ENCODE data around the gene TXNDC2. TPM values are rescaled to one million over a fixed set of nuclear protein-coding genes. Genes with fewer than 3 reads are reported as not detected.

TXNDC2 gene
- total RNA-seq (2022) = not detected in 2 replicates
- not detected for Bru-seq, nascent RNA
- not detected for BruChase-seq, experiment 1, labeled RNA remaining after a 2-hour chase
- percentile 10 among the genes with signal in this experiment for BruChase-seq, experiment 2, labeled RNA remaining after a 6-hour chase
- long read RNA-seq = 0 reads

DNA sequence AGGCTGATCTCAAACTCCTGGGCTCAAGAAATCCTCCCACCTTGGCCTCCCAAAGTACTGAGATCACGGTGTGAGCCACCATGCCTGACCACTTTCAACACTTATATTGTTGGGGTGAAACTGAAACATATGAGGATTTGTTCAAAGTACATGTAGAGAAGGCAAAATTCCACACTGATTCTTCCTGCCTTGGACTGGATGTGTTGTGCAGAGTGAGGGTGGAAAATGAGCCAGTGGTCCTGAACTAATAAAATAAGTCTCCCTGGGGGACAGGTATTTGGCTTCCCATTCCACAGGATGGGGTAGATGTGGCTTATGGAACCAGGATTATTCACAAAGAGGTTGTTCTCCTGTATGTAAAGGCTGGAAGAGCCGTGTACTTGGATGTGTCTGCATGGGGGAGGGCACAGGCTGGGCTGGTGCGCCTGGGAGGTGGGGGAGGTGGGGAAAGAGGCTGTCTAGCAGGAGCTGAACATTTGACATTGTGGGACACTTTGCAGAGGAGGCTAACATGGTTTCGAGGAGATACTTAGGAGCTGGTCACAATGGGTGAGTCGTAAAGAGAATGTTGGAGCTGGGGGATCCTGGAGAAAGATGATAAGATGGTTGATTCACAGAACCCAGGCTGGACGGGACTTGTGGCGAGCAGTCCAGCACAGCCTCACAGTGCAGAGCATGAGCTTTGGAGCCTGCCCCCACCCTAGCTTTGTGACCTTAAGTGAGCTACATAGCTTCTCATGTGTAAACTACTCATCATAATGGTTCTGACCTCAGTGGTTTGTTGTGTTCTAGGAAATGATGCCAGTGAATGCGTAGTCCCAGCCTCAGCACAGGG lies at the start of gene TXNDC2:
Gene TXNDC2, plus strand, starts transcription at position 804 of the 835 bp plus-strand sequence. CDS start 708 bp downstream, outside the sequence.
- no peak for DNase-seq
- Mint-ChIP-seq H3K4me1 (ENCODE audit: low read depth, unreplicated experiment) (no peaks in the 10 kb centered on the region), H3K27me3 (ENCODE audit: insufficient read depth, unreplicated experiment) (no peaks in the 10 kb centered on the region), H3K27ac (ENCODE audit: unreplicated experiment) (no peak within 1 kb of the TSS), H3K9me3 (ENCODE audit: unreplicated experiment) (peaks cover 10% of the 10 kb centered on the region), H3K4me3 (ENCODE audit: unreplicated experiment) (no peak within 1 kb of the TSS), H3K36me3 (ENCODE audit: insufficient read depth, unreplicated experiment) (no peaks in the 10 kb centered on the region)
- BruUV-seq (replicated peaks) = no TSS peak
- H3K36me3 ChIP-seq (ENCODE audit: control insufficient read depth, insufficient read depth, low read length) = no peaks in the 10 kb centered on the region
- TF ChIP-seq, protein P1, sequence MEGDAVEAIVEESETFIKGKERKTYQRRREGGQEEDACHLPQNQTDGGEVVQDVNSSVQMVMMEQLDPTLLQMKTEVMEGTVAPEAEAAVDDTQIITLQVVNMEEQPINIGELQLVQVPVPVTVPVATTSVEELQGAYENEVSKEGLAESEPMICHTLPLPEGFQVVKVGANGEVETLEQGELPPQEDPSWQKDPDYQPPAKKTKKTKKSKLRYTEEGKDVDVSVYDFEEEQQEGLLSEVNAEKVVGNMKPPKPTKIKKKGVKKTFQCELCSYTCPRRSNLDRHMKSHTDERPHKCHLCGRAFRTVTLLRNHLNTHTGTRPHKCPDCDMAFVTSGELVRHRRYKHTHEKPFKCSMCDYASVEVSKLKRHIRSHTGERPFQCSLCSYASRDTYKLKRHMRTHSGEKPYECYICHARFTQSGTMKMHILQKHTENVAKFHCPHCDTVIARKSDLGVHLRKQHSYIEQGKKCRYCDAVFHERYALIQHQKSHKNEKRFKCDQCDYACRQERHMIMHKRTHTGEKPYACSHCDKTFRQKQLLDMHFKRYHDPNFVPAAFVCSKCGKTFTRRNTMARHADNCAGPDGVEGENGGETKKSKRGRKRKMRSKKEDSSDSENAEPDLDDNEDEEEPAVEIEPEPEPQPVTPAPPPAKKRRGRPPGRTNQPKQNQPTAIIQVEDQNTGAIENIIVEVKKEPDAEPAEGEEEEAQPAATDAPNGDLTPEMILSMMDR (IDR thresholded peaks at IDR 0.05; ENCODE audit: insufficient read depth in 1 of 2, low read depth in 1 of 2, low read length in 1 of 2, severe bottlenecking in 1 of 2, unreplicated experiment in 1 of 2) = no peak
- no peaks in the 10 kb centered on the region for H3K27me3 ChIP-seq (replicated peaks; ENCODE audit: control insufficient read depth, insufficient read depth, low read length)
- peaks cover 3% of the 10 kb centered on the region for H3K4me1 ChIP-seq
- H3K4me3 ChIP-seq (ENCODE audit: low read depth, low read length) = no peak within 1 kb of the TSS
- ChIA-PET POLR2A (no interaction called here), CTCF (interaction anchor here (0.7 kb wide), 1 partner anchor 8 kb away, joined by 5 read pairs; no protein-coding TSS in a partner anchor)
- H3K9me3 ChIP-seq = no peaks in the 10 kb centered on the region
- intact Hi-C loops (cut with micrococcal nuclease; ENCODE audit: unreplicated experiment) = no loop called here

DNA sequence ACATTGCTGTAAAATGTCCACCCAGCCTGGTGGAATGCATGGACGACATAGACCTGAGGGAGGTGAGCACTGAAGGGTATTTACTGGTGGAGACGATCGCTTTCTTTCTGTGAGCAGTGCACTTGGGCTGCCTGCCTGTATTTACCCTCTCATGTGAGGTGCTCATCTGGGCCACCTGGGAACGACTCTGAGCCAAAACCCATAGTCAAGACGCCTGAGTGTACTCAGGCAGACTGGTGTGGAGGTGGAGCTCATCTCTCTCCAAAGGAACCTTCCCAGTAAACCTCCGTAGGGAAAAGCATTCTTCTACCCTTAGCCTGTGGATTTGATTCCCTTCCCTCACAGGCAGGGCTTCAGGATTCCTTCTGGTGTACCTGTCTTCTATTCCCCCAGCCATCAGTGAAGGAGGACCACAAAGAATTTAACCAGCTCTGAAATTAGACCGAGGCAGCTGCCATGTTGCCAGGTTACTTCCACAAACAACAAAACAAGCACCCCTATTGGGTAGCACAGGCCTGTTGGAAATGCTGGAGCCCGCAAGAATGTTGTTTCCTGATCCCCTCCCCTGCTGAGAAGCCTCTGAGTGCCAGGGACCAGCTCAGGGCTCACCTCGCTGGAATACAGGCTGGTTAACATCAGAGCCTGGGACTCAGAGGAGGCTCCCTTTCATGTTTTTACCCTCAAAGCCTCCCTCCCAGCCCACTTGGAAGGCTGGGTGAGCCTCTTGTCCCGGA lies 47.5 kb upstream of the TXNDC2 start:
- H3K4me3 Mint-ChIP-seq (ENCODE audit: unreplicated experiment) = no peak overlapping the region
- H3K9me3 Mint-ChIP-seq (ENCODE audit: unreplicated experiment) = no peaks in the 10 kb centered on the region
- no peak overlapping the region for H3K27ac Mint-ChIP-seq (ENCODE audit: unreplicated experiment)
- no TSS peak for BruUV-seq (replicated peaks)
- H3K27me3 ChIP-seq (replicated peaks; ENCODE audit: control insufficient read depth, insufficient read depth, low read length) = no peaks in the 10 kb centered on the region
- no peaks in the 10 kb centered on the region for H3K27me3 Mint-ChIP-seq (ENCODE audit: insufficient read depth, unreplicated experiment)
- no peaks in the 10 kb centered on the region for H3K9me3 ChIP-seq
- H3K36me3 Mint-ChIP-seq (ENCODE audit: insufficient read depth, unreplicated experiment) = no peaks in the 10 kb centered on the region
- no peak overlapping the region for H3K4me3 ChIP-seq (ENCODE audit: low read depth, low read length)
- H3K4me1 ChIP-seq = 0 out of 2 replicates have a peak, but pooled peaks cover 6% of the 10 kb centered on the region
- no peak for DNase-seq
- H3K4me1 Mint-ChIP-seq (ENCODE audit: low read depth, unreplicated experiment) = peaks cover 6% of the 10 kb centered on the region
- POLR2A ChIA-PET = no interaction called here
- intact Hi-C loops (cut with micrococcal nuclease; ENCODE audit: unreplicated experiment) = no loop called here
- TF ChIP-seq, protein P1 (IDR thresholded peaks at IDR 0.05; ENCODE audit: insufficient read depth in 1 of 2, low read depth in 1 of 2, low read length in 1 of 2, severe bottlenecking in 1 of 2, unreplicated experiment in 1 of 2) = no peak
- no peaks in the 10 kb centered on the region for H3K36me3 ChIP-seq (ENCODE audit: control insufficient read depth, insufficient read depth, low read length)
- CTCF ChIA-PET = no interaction called here

DNA sequence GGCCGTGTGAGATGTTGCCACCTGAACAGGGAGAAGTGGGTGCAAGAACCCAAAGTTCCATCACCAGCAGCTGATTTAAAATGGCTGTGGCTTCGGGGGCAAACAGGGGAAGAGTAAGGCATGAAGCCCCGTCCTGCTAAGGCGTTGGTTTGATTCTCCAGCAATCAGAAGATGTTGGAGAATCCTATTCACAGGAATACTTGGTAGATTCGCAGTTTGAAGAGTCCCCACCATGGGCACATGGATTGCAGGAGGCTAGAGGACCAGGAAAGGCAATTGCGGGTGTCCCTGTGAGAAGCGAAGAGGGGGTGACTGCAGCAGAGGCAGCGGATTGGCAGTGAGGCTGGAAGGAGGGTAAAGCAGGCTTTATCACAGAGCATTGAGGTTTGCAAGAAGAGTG lies 46.6 kb upstream of the TXNDC2 start:
- H3K27me3 Mint-ChIP-seq (ENCODE audit: insufficient read depth, unreplicated experiment) = no peaks in the 10 kb centered on the region
- no peak for DNase-seq
- intact Hi-C loops (cut with micrococcal nuclease; ENCODE audit: unreplicated experiment) = no loop called here
- TF ChIP-seq, protein P1 (IDR thresholded peaks at IDR 0.05; ENCODE audit: insufficient read depth in 1 of 2, low read depth in 1 of 2, low read length in 1 of 2, severe bottlenecking in 1 of 2, unreplicated experiment in 1 of 2) = no peak
- Histone ChIP-seq H3K9me3 (no peaks in the 10 kb centered on the region), H3K4me3 (ENCODE audit: low read depth, low read length) (no peak overlapping the region), H3K36me3 (ENCODE audit: control insufficient read depth, insufficient read depth, low read length) (no peaks in the 10 kb centered on the region), H3K27me3 (replicated peaks; ENCODE audit: control insufficient read depth, insufficient read depth, low read length) (no peaks in the 10 kb centered on the region), H3K4me1 (0 out of 2 replicates have a peak, but pooled peaks cover 6% of the 10 kb centered on the region)
- peaks cover 6% of the 10 kb centered on the region for H3K4me1 Mint-ChIP-seq (ENCODE audit: low read depth, unreplicated experiment)
- no peaks in the 10 kb centered on the region for H3K9me3 Mint-ChIP-seq (ENCODE audit: unreplicated experiment)
- BruUV-seq (replicated peaks) = no TSS peak
- CTCF ChIA-PET = no interaction called here
- no peaks in the 10 kb centered on the region for H3K36me3 Mint-ChIP-seq (ENCODE audit: insufficient read depth, unreplicated experiment)
- peak overlapping the region; percentile 23 for H3K27ac Mint-ChIP-seq (ENCODE audit: unreplicated experiment)
- no peak overlapping the region for H3K4me3 Mint-ChIP-seq (ENCODE audit: unreplicated experiment)
- POLR2A ChIA-PET = no interaction called here
